HG03378 (cell line): ENCODE results near the gene SENP6.

Experiments used
- ATAC-seq: cut with Tn5 transposase; IDR thresholded peaks from one replicate; pipeline ENCODE4 v1.9.1; 2021; ENCODE audit warnings: mild to moderate bottlenecking, moderate library complexity; ENCODE audit not compliant: unreplicated experiment

Gene SENP6

GRCh38 chr6:75747152-75747992 lies 145.7 kb downstream of the SENP6 start:
- no peak for ATAC-seq

- ATAC-seq, result peak; percentile 9
Observed at GRCh38 chr6:75748003-75748742, 146.5 kb downstream of the SENP6 start.

GRCh38 chr6:75748743-75749538 lies 147.3 kb downstream of the SENP6 start, which contains the start of gene MYO6:
TSS of gene MYO6 (plus strand) at chr6:75749239. CDS start at chr6:75817548, 68,309 bp downstream.
- peak; percentile 41 for ATAC-seq

GRCh38 chr6:75751443-75751842 lies 149.8 kb downstream of the SENP6 start:
- ATAC-seq, result no peak

GRCh38 chr6:75752365-75752764 lies 150.7 kb downstream of the SENP6 start:
- ATAC-seq, result no peak

- ATAC-seq, result no peak
Observed at GRCh38 chr6:75755704-75756103, 154.0 kb downstream of the SENP6 start.

- ATAC-seq, result no peak
Observed at GRCh38 chr6:75757295-75757694, 155.6 kb downstream of the SENP6 start.

GRCh38 chr6:75758061-75758460 lies 156.4 kb downstream of the SENP6 start:
- no peak for ATAC-seq

GRCh38 chr6:75759207-75759606 lies 157.5 kb downstream of the SENP6 start:
- ATAC-seq, result no peak

- ATAC-seq, result no peak
Observed at GRCh38 chr6:75760320-75760719, 158.6 kb downstream of the SENP6 start.

GRCh38 chr6:75761489-75761888 lies 159.8 kb downstream of the SENP6 start:
- no peak for ATAC-seq

GRCh38 chr6:75762063-75762462 lies 160.4 kb downstream of the SENP6 start:
- ATAC-seq, result no peak

GRCh38 chr6:75766387-75766786 lies 164.7 kb downstream of the SENP6 start:
- ATAC-seq, result no peak
